Measurements from ENCODE around the gene CHSY3.

CHSY3 gene

GRCh38 chr5:130032807-130033206, 128.5 kb downstream of the CHSY3 start:
- peak; percentile 64 for DNase-seq

GRCh38 chr5:130034566-130035210, 130.4 kb downstream of the CHSY3 start:
- DNase-seq = peak; percentile 84

GRCh38 chr5:130035388-130035787, 131.1 kb downstream of the CHSY3 start:
- DNase-seq = peak; percentile 40

GRCh38 chr5:130037905-130038304, 133.6 kb downstream of the CHSY3 start:
- DNase-seq = no peak

- no peak for DNase-seq
Measured at GRCh38 chr5:130043834-130044233, 139.6 kb downstream of the CHSY3 start.

GRCh38 chr5:130045334-130045733, 141.1 kb downstream of the CHSY3 start:
- no peak for DNase-seq

- no peak for DNase-seq
Measured at GRCh38 chr5:130050585-130050984, 146.3 kb downstream of the CHSY3 start.

- no peak for DNase-seq
Measured at GRCh38 chr5:130052752-130053151, 148.5 kb downstream of the CHSY3 start.

GRCh38 chr5:130055572-130055971, 151.3 kb downstream of the CHSY3 start:
- no peak for DNase-seq

GRCh38 chr5:130061746-130062145, 157.5 kb downstream of the CHSY3 start:
- no peak for DNase-seq

GRCh38 chr5:130063603-130064002, 159.3 kb downstream of the CHSY3 start:
- no peak for DNase-seq

GRCh38 chr5:130064484-130064883, 160.2 kb downstream of the CHSY3 start:
- no peak for DNase-seq

- DNase-seq = no peak
Measured at GRCh38 chr5:130065617-130066016, 161.4 kb downstream of the CHSY3 start.

- DNase-seq = no peak
Measured at GRCh38 chr5:130066644-130067043, 162.4 kb downstream of the CHSY3 start.

GRCh38 chr5:130067364-130067763, 163.1 kb downstream of the CHSY3 start:
- no peak for DNase-seq

- no peak for DNase-seq
Measured at GRCh38 chr5:130068101-130068500, 163.8 kb downstream of the CHSY3 start.

- DNase-seq = no peak
Measured at GRCh38 chr5:130068988-130069387, 164.7 kb downstream of the CHSY3 start.

- no peak for DNase-seq
Measured at GRCh38 chr5:130074820-130075219, 170.6 kb downstream of the CHSY3 start.

- no peak for DNase-seq
Measured at GRCh38 chr5:130077007-130077406, 172.7 kb downstream of the CHSY3 start.

- DNase-seq = no peak
Measured at GRCh38 chr5:130078661-130079060, 174.4 kb downstream of the CHSY3 start.

GRCh38 chr5:130090569-130091270, 186.5 kb downstream of the CHSY3 start:
- no peak for DNase-seq

GRCh38 chr5:130092991-130093390, 188.7 kb downstream of the CHSY3 start:
- no peak for DNase-seq

- no peak for DNase-seq
Measured at GRCh38 chr5:130096483-130096882, 192.2 kb downstream of the CHSY3 start.

- no peak for DNase-seq
Measured at GRCh38 chr5:130099008-130099407, 194.7 kb downstream of the CHSY3 start.

- no peak for DNase-seq
Measured at GRCh38 chr5:130102375-130102774, 198.1 kb downstream of the CHSY3 start.

Data from inflammatory macrophage treated with lipopolysaccharide for 4 hours (primary cell).